B cell (primary cell): Measurements from ENCODE around the gene EIF2B2. TPM values are rescaled to one million over a fixed set of nuclear protein-coding genes. Genes with fewer than 3 reads are reported as not detected.

Experiments used
- ATAC-seq: fragments of 200-7000 bp; cut with Tn5 transposase; one replicate; pipeline ENCODE4 v1.10.0; 2021; ENCODE audit warnings: low read depth, mild to moderate bottlenecking, moderate number of reproducible peaks, moderate library complexity
- CTCF ChIA-PET: fragments of 350-600 bp; sonication (Branson Sonifier 250); formaldehyde crosslinking; loops from one replicate; lab custom pipeline; 2021; ENCODE audit warnings: antibody characterized with exemption, inconsistent platforms; lab: Charles Lee
- POLR2A ChIA-PET: fragments of 350-600 bp; sonication (Branson Sonifier 250); formaldehyde crosslinking; loops from one replicate; lab custom pipeline; 2021; ENCODE audit warnings: antibody characterized with exemption; lab: Charles Lee
- DNase-seq: peaks from one replicate; pipeline ENCODE4 v3.0.0; 2013
- H2AFZ ChIP-seq: 2 replicates; pipeline ENCODE4 v1.6.1; 2012; ENCODE audit warnings: mild to moderate bottlenecking, low read depth, low read length; ENCODE audit not compliant: insufficient read depth, poor library complexity, severe bottlenecking
- H3K27ac ChIP-seq, 2 donors: 1 replicate in 1 of 2; 2 replicates in 1 of 2; pipeline ENCODE4 v1.5.1; 2012 to 2013; ENCODE audit warnings: low read length in 2 of 2, mild to moderate bottlenecking in 2 of 2, moderate library complexity in 1 of 2
- H3K27me3 ChIP-seq, 4 experiments: fragments of 200-600 bp in 1 of 4; sonication (generic) in 1 of 4; replicated peaks in 1 of 4; 1 replicate in 2 of 4; 2 replicates in 2 of 4; pipeline versions ENCODE4 v1.6.1 to v1.7.0; 2013 to 2016; ENCODE audit warnings: low read length in 3 of 4, mild to moderate bottlenecking in 2 of 4, mixed read lengths in 1 of 4, moderate library complexity in 1 of 4; ENCODE audit not compliant: insufficient read depth in 4 of 4, control insufficient read depth in 3 of 4; ENCODE audit errors: control extremely low read depth in 1 of 4
- H3K36me3 ChIP-seq, 2 experiments: replicated peaks in 1 of 2; 1 replicate in 1 of 2; 2 replicates in 1 of 2; pipeline versions ENCODE4 v1.6.1 to v1.7.1; 2013; ENCODE audit warnings: low read length in 1 of 2; ENCODE audit not compliant: insufficient read depth in 2 of 2, control insufficient read depth in 1 of 2; ENCODE audit errors: control extremely low read depth in 1 of 2, extremely low read depth in 1 of 2
- H3K4me1 ChIP-seq, 2 donors: fragments of 200-600 bp in 1 of 2; sonication (generic) in 1 of 2; 1 replicate in 1 of 2; 2 replicates in 1 of 2; pipeline versions ENCODE4 v1.5.1 to v1.6.1; 2013 to 2017; ENCODE audit warnings: low read length in 2 of 2; ENCODE audit not compliant: control insufficient read depth in 2 of 2, insufficient read depth in 2 of 2
- H3K4me2 ChIP-seq: replicated peaks from 2 replicates; pipeline ENCODE3; 2012; ENCODE audit warnings: mild to moderate bottlenecking, low read depth, low read length; ENCODE audit not compliant: poor library complexity, severe bottlenecking
- H3K4me3 ChIP-seq, 5 experiments: fragments of 200-600 bp in 1 of 5; sonication (generic) in 1 of 5; 1 replicate in 3 of 5; 2 replicates in 2 of 5; pipeline versions ENCODE4 v1.5.1 to v1.7.0; 2011 to 2016; ENCODE audit warnings: low read length in 4 of 5, mild to moderate bottlenecking in 4 of 5, low read depth in 2 of 5, control low read depth in 1 of 5, moderate library complexity in 1 of 5; ENCODE audit not compliant: insufficient read depth in 1 of 5; ENCODE audit errors: control extremely low read depth in 1 of 5, extremely low read depth in 1 of 5
- H3K79me2 ChIP-seq: fragments of 200-600 bp; sonication (generic); one replicate; pipeline ENCODE4 v1.6.0; 2016; ENCODE audit warnings: low read length; ENCODE audit not compliant: control insufficient read depth, insufficient read depth
- H3K9ac ChIP-seq: fragments of 200-600 bp; sonication (generic); 2 replicates; pipeline ENCODE4 v1.6.1; 2017; ENCODE audit warnings: mild to moderate bottlenecking, low read length, moderate library complexity
- H3K9me3 ChIP-seq, 3 donors: one replicate each; pipeline versions ENCODE4 v1.6.1 to v1.7.1; 2013; ENCODE audit warnings: low read length in 2 of 3; ENCODE audit not compliant: control insufficient read depth in 2 of 3, insufficient read depth in 1 of 3; ENCODE audit errors: control extremely low read depth in 1 of 3
- H4K20me1 ChIP-seq: 2 replicates; pipeline ENCODE4 v1.6.0; 2012; ENCODE audit warnings: mild to moderate bottlenecking, low read length; ENCODE audit not compliant: insufficient read depth, control insufficient read depth, poor library complexity, severe bottlenecking
- H3K27ac Mint-ChIP-seq: one replicate; pipeline ENCODE4 v1.8.0; 2021; ENCODE audit warnings: mixed read lengths
- H3K27me3 Mint-ChIP-seq: one replicate; pipeline ENCODE4 v1.8.0; 2021; ENCODE audit warnings: mixed read lengths
- H3K4me1 Mint-ChIP-seq: one replicate; pipeline ENCODE4 v1.8.0; 2021; ENCODE audit warnings: mixed read lengths
- H3K4me3 Mint-ChIP-seq: one replicate; pipeline ENCODE4 v1.8.0; 2021; ENCODE audit warnings: mixed read lengths
- H3K9me3 Mint-ChIP-seq: one replicate; pipeline ENCODE4 v1.8.0; 2022; ENCODE audit warnings: mixed read lengths; ENCODE audit not compliant: insufficient read depth
- CTCF ChIP-seq: fragments of 200-600 bp; IDR thresholded peaks from one replicate; pipeline ENCODE4 v1.8.0; 2022; ENCODE audit warnings: antibody characterized with exemption, mild to moderate bottlenecking
- EZH2 ChIP-seq: IDR thresholded peaks from 2 replicates; pipeline ENCODE4 v1.6.1; 2012; ENCODE audit warnings: borderline replicate concordance, low read depth, mild to moderate bottlenecking, moderate library complexity, low read length; ENCODE audit not compliant: insufficient read depth, poor library complexity, severe bottlenecking
- WGBS: methylation state at CpG from one replicate; pipeline ENCODE4 v1.1.5; 2013; ENCODE audit warnings: missing lambda C conversion rate; ENCODE audit not compliant: insufficient coverage; 5-methylcytosine and 5-hydroxymethylcytosine counted together
- intact Hi-C: fragments of 100-400 bp; cut with micrococcal nuclease; formaldehyde crosslinking; loops from one replicate; pipeline ENCODE4 v1.10.0; 2022
- polyA plus RNA-seq: library from polyadenylated mRNA; depleted of rRNA; stranded (reverse); fragments of >200 nt; gene quantifications from 2 replicates; pipeline ENCODE4 v1.2.3, GENCODE V29; 2012
- total RNA-seq, 2 donors: library from RNA; stranded (reverse); fragments of 120-200 nt in 1 of 2; gene quantifications; 1 replicate in 1 of 2; 2 replicates in 1 of 2; pipeline versions ENCODE4 v1.2.3 to v1.2.4, GENCODE V29; 2013 to 2022

The EIF2B2 gene
- total and polyA plus RNA-seq, 2 donors (not counting 1 experiment from before 2014, with no cell fraction given), result 25.5 to 27.6 TPM

GRCh38 chr14:75022655-75023054 lies 19.9 kb downstream of the EIF2B2 start:
- Histone ChIP-seq H3K4me3 (no peak overlapping the region), H3K79me2 (no peaks in the 10 kb centered on the region), H4K20me1 (no peaks in the 10 kb centered on the region), H3K4me1 (no peaks in the 10 kb centered on the region), H3K27me3 (no peaks in the 10 kb centered on the region), H2AFZ (no peak overlapping the region), H3K9me3 (no peaks in the 10 kb centered on the region), H3K4me2 (no peak overlapping the region), H3K27ac (no peak overlapping the region), H3K9ac (no peak overlapping the region), H3K36me3 (peaks cover 16 to 25% of the 10 kb centered on the region in 2 experiments)
- ChIA-PET CTCF (interaction anchor here (0.5 to 1.3 kb wide), 4 partner anchors 10 to 216 kb away, joined by 3 to 6 read pairs (median 4); no protein-coding TSS in a partner anchor), POLR2A (no interaction called here)
- no peak overlapping the region for H3K4me3 Mint-ChIP-seq
- no peak for ATAC-seq
- H3K9me3 Mint-ChIP-seq, result no peaks in the 10 kb centered on the region
- H3K27me3 Mint-ChIP-seq, result no peaks in the 10 kb centered on the region
- H3K27ac Mint-ChIP-seq, result no peak overlapping the region
- intact Hi-C loops, result no loop called here
- WGBS, result 97% methylated on average over 3 of the region's 8 CpGs
- TF ChIP-seq EZH2 (no peak), CTCF (no peak)
- no peaks in the 10 kb centered on the region for H3K4me1 Mint-ChIP-seq
- DNase-seq, result no peak

- no peak for DNase-seq
- H3K79me2 ChIP-seq, result no peaks in the 10 kb centered on the region
- WGBS, result no CpG with 5 or more reads among the region's 1 CpG
- H4K20me1 ChIP-seq, result no peaks in the 10 kb centered on the region
- no peaks in the 10 kb centered on the region for H3K4me1 ChIP-seq
- H3K9ac ChIP-seq, result no peak overlapping the region
- no peaks in the 10 kb centered on the region for H3K4me1 Mint-ChIP-seq
- H3K27ac Mint-ChIP-seq, result no peak overlapping the region
- intact Hi-C loops, result no loop called here
- H2AFZ ChIP-seq, result no peak overlapping the region
- H3K9me3 Mint-ChIP-seq, result no peaks in the 10 kb centered on the region
- no peaks in the 10 kb centered on the region for H3K27me3 ChIP-seq
- TF ChIP-seq CTCF (no peak), EZH2 (no peak)
- CTCF ChIA-PET, result interaction anchor here (0.5 to 3.1 kb wide), 5 partner anchors 10 to 215 kb away, joined by 3 to 6 read pairs (median 4); no protein-coding TSS in a partner anchor
- H3K4me3 Mint-ChIP-seq, result no peak overlapping the region
- H3K36me3 ChIP-seq, result peaks cover 16 to 23% of the 10 kb centered on the region in 2 experiments
- H3K4me3 ChIP-seq, result no peak overlapping the region
- no peaks in the 10 kb centered on the region for H3K9me3 ChIP-seq
- H3K4me2 ChIP-seq, result no peak overlapping the region
- POLR2A ChIA-PET, result no interaction called here
- H3K27ac ChIP-seq, result no peak overlapping the region
- no peak for ATAC-seq
- no peaks in the 10 kb centered on the region for H3K27me3 Mint-ChIP-seq
Measured at GRCh38 chr14:75023108-75023507, 20.4 kb downstream of the EIF2B2 start.
